Brain microvascular endothelial cell (primary cell): ENCODE results near the gene NASP.

Experiments
- DNase-seq: peaks from one replicate; pipeline ENCODE4 v3.0.0-alpha.2; 2020
- H3K27ac ChIP-seq: fragments of 250-450 bp; sonication (Bioruptor Pico); 2 replicates; pipeline ENCODE4 v1.5.1; 2020; ENCODE audit warnings: mild to moderate bottlenecking, moderate library complexity
- H3K27me3 ChIP-seq: fragments of 250-450 bp; sonication (Bioruptor Pico); replicated peaks from 2 replicates; pipeline ENCODE4 v1.5.1; 2020; ENCODE audit warnings: mild to moderate bottlenecking
- H3K36me3 ChIP-seq: fragments of 250-450 bp; sonication (Bioruptor Pico); replicated peaks from 2 replicates; pipeline ENCODE4 v1.5.1; 2020; ENCODE audit warnings: mild to moderate bottlenecking
- H3K4me3 ChIP-seq: 2 replicates; pipeline ENCODE4 v1.5.1; 2011; ENCODE audit warnings: low read depth, mild to moderate bottlenecking, control low read depth, low read length, moderate library complexity
- in situ Hi-C: cut with HindIII; loops from 2 replicates; pipeline ENCODE4 v1.10.0; 2017; ENCODE audit warnings: low sequenced_read_pairs, low pct_ligation_motif_present
- TF ChIP-seq, protein P1 (sequence below): IDR thresholded peaks from 2 replicates; pipeline ENCODE4 v1.5.1; 2011; ENCODE audit warnings: low read depth, mild to moderate bottlenecking, moderate library complexity, low read length, control low read depth, inconsistent platforms; ENCODE audit errors: missing control alignments

NASP gene

DNA sequence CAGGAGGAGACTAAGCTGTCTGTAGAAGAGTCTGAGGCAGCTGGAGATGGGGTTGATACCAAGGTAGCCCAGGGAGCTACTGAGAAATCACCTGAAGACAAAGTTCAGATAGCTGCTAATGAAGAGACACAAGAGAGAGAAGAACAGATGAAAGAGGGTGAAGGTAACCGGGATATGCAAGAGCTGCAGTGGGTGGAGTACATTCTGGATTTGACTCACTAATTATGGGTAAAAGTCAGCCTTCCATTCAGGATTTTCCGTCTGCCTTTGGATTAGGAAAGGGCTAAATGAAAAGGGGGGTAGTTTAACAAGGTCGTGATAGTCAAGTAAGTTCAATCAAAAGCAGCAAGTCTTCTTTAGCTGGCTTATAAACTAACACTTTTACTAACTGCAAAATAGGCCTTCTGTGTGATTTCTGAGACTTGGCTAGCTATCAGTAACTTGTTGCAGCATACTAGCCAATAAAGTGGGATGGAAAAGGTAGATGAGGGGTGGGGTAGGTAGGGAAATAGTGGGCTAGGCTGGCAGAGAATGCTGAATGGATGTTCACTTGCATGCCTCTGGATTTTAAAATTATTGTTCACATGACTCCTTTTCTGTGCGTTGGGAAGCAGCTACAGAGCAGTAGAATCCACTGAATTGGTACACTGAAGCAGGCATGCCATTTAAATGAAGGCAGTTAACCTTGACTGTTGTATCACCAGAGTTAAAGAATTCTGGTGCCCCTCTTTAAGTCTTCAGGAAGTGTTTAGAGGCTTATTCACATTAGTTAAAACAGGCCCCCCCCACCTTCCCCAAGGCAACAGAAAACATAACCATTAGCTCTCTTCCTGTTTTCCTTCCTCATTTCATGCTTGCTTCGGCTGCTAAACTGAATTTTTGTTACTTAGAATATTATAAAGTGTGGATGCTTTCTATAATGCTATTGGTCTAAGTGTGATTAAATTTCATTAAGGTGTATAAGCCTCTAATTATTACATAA lies 24.6 kb downstream of the NASP start:
- in situ Hi-C loops, result no loop called here
- H3K27ac ChIP-seq, result no peak overlapping the region
- H3K27me3 ChIP-seq, result no peaks in the 10 kb centered on the region
- H3K36me3 ChIP-seq, result peaks cover 4% of the 10 kb centered on the region
- no peak for DNase-seq
- TF ChIP-seq, protein P1, sequence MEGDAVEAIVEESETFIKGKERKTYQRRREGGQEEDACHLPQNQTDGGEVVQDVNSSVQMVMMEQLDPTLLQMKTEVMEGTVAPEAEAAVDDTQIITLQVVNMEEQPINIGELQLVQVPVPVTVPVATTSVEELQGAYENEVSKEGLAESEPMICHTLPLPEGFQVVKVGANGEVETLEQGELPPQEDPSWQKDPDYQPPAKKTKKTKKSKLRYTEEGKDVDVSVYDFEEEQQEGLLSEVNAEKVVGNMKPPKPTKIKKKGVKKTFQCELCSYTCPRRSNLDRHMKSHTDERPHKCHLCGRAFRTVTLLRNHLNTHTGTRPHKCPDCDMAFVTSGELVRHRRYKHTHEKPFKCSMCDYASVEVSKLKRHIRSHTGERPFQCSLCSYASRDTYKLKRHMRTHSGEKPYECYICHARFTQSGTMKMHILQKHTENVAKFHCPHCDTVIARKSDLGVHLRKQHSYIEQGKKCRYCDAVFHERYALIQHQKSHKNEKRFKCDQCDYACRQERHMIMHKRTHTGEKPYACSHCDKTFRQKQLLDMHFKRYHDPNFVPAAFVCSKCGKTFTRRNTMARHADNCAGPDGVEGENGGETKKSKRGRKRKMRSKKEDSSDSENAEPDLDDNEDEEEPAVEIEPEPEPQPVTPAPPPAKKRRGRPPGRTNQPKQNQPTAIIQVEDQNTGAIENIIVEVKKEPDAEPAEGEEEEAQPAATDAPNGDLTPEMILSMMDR, result no peak
- H3K4me3 ChIP-seq, result no peak overlapping the region

DNA sequence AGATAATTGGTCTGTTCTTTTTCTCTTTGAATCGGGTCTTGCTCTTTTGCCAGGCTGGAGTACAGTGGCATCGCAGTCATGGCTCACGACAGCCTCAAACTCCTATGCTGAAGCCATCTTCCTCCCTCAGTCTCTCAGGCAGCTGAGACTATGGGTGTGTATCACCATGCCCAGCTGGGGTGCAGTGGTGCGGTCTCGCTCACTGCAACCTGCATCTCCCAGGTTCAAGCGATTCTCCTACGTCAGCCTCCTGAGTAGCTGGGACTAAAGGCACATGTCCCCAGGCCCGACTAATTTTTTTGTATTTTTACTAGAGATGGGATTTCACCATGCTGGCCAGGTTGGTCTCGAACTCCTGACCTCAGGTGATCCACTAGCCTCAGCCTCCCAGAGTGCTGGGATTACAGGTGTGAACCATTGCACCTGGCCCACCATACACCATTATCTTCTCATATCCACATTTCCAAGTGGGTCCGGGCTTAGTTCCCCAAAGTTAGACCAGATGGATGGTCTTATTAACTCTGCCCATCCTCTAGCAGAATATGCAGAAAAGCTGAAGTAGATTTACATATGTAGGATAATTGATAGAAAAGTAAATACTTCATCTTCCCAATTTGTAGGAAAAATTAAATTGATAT lies 26.9 kb downstream of the NASP start:
- H3K4me3 ChIP-seq, result no peak overlapping the region
- peaks cover 19% of the 10 kb centered on the region for H3K36me3 ChIP-seq
- in situ Hi-C loops, result no loop called here
- H3K27ac ChIP-seq, result no peak overlapping the region
- DNase-seq, result no peak
- no peaks in the 10 kb centered on the region for H3K27me3 ChIP-seq
- TF ChIP-seq, protein P1, result no peak

- peaks cover 39% of the 10 kb centered on the region for H3K36me3 ChIP-seq
- no peak overlapping the region for H3K27ac ChIP-seq
- in situ Hi-C loops, result no loop called here
These were observed 29.2 kb downstream of the NASP start for GRCh38 chr1:45612941-45613579.

GRCh38 chr1:45615885-45616284 lies 32.0 kb downstream of the NASP start:
- H3K27ac ChIP-seq, result no peak overlapping the region
- TF ChIP-seq, protein P1, result no peak
- no peak for DNase-seq
- H3K36me3 ChIP-seq, result peaks cover 38% of the 10 kb centered on the region
- no peaks in the 10 kb centered on the region for H3K27me3 ChIP-seq
- H3K4me3 ChIP-seq, result no peak overlapping the region
- in situ Hi-C loops, result no loop called here

More at GRCh38 chr1:45612941-45613579, 29.2 kb downstream of the NASP start:
- H3K27me3 ChIP-seq, result no peaks in the 10 kb centered on the region
- TF ChIP-seq, protein P1, result no peak
- no peak overlapping the region for H3K4me3 ChIP-seq
- DNase-seq, result no peak

- peak; percentile 27 for DNase-seq
- H3K4me3 ChIP-seq, result no peak overlapping the region
- H3K36me3 ChIP-seq, result peaks cover 38% of the 10 kb centered on the region
- in situ Hi-C loops, result no loop called here
- H3K27me3 ChIP-seq, result no peaks in the 10 kb centered on the region
- no peak overlapping the region for H3K27ac ChIP-seq
- TF ChIP-seq, protein P1, result no peak
These were observed 33.8 kb downstream of the NASP start for GRCh38 chr1:45617618-45618017.
